GM12872 (cell line): ENCODE results near the gene ZFP36L1.

Experiments used
- TF ChIP-seq, protein P1 (sequence below): IDR thresholded peaks from 3 replicates; pipeline ENCODE4 v1.5.1; 2011; ENCODE audit warnings: low read depth, mild to moderate bottlenecking, low read length, moderate library complexity; ENCODE audit not compliant: insufficient read depth

Gene ZFP36L1, protein sequence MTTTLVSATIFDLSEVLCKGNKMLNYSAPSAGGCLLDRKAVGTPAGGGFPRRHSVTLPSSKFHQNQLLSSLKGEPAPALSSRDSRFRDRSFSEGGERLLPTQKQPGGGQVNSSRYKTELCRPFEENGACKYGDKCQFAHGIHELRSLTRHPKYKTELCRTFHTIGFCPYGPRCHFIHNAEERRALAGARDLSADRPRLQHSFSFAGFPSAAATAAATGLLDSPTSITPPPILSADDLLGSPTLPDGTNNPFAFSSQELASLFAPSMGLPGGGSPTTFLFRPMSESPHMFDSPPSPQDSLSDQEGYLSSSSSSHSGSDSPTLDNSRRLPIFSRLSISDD

DNA sequence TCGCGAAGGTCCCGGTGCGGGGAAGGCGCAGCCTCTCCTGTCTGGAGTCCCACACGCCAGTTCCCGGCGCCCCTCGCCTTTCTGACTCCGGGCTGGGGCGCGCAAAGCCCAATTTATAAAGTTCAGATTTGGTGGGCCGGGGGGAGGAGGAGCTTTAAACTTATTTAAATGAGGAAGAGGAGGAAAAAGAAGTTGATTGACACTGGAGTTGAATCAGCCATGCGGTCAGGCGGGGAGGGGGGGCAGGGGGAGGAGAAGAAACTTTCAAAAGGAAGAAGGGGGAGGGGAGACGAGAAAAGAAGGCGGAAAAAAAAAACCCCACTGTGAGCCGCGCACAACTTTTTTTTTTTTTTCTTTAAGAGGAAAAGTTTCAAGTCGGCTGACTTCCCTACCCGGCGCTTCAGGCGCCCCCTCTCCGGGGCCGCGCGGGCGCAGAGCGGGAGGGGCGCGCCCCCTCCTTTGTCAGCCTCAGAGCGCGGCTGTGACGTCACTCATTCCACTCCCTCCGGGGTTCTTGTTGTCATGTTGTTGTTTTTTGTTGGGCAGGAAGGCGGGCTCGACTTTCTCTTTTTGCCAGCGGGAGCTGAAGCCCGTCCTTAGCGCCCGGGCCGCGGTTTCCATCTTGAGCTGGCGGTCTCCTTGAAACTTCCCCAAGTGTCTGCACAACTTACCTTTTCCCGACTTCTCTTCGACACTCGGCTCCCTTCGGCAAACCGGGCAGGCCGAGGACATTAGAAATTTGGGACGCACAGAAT is at the start of gene ZFP36L1:
TSS of gene ZFP36L1 (minus strand) at position 89 of the 755 bp plus-strand sequence. CDS start 129 bp downstream, outside the sequence.
- TF ChIP-seq, protein P1, sequence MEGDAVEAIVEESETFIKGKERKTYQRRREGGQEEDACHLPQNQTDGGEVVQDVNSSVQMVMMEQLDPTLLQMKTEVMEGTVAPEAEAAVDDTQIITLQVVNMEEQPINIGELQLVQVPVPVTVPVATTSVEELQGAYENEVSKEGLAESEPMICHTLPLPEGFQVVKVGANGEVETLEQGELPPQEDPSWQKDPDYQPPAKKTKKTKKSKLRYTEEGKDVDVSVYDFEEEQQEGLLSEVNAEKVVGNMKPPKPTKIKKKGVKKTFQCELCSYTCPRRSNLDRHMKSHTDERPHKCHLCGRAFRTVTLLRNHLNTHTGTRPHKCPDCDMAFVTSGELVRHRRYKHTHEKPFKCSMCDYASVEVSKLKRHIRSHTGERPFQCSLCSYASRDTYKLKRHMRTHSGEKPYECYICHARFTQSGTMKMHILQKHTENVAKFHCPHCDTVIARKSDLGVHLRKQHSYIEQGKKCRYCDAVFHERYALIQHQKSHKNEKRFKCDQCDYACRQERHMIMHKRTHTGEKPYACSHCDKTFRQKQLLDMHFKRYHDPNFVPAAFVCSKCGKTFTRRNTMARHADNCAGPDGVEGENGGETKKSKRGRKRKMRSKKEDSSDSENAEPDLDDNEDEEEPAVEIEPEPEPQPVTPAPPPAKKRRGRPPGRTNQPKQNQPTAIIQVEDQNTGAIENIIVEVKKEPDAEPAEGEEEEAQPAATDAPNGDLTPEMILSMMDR = no peak

DNA sequence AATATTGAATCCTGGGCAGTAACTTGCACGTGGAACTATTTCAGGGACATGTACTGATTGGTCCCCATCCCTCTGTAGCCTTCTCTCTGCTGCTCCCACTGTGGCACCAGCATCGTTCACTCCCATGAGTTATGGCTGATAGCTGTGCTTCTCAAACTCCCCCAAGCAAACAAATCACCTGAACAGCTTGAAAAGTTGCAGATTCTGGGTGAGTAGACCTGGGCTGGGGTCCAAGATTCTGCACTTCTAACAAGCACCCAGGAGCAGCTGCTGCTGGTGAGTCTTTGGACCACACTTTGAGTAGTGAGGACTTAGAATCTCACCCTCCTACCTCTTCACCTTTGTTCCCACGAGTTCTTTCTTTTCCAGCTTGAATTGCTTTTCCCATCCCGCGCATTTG is 49.4 kb upstream of the ZFP36L1 start:
- TF ChIP-seq, protein P1 = no peak

DNA sequence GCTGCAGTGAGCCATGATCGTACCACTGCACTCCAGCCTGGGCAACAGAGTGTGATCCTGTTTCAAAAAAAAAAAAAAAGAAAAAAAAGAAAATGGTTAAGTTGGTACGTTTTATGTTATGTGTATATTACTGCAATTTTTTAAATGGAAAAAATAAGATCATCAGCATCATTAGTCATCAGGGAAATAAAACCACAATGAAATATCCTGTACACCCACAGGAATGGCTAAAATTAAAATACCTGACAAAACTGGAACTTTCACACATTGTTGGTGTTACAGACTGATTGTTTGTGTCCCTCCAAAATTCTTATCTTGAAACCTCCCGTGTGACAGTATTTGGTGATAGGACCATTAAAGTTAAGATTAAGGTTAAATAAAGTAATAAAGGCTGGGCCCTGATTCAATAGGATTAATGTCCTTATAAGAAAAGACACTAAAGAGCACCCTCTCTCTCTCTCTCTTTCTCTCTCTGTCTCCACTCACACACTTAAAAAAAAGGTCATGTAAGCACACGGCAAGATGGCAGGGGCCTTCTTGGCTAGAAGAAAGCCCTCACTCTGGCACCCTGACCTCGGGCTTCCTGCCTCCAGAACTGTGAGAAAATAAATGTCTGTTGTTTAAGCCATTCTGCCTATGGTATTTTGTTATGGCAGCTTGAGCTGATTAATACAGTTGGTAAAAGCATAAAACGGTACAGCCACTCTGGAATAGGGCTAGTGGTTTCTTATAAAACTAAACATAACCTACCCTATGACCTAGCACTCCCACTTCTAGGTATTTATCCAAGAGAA is 48.3 kb upstream of the ZFP36L1 start:
- TF ChIP-seq, protein P1 = no peak

DNA sequence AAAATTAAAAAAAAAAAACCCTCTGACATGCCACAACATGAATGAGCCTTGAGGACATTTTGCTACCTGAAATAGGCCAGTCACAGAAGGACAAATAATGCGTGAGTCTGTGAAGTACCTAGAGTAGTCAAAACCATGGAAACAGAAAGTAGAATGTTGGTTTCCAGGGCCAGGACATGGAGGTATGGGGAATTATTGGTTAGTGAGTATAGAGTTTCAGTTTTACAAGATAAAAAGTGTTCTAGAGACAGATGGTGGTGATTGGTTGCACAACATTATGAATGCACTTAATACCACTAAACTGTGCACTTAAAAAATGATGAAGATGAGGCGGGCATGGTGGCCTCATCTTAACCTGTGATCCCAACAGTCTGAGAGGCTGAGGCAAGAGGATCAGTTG is 47.6 kb upstream of the ZFP36L1 start:
- TF ChIP-seq, protein P1 = no peak

DNA sequence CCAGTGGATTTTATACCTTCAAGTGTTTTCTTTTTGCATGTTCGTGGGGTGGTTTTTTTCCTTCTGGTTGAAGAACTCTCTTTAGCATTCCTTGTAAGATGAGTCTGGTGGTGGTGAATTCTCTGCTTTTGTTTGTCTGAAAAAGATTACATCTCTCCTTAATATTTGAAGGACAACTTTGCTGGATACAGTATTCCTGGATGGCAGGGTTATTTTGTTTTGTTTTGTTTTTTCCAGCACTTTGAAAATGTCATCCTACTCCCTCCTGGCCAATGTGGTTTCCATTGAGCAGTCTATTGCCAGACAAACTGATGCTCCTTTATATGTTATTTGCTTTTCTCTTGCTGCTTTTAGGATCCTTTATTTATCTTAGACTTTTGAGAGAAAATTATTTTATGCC is 43.2 kb upstream of the ZFP36L1 start:
- TF ChIP-seq, protein P1 = no peak

DNA sequence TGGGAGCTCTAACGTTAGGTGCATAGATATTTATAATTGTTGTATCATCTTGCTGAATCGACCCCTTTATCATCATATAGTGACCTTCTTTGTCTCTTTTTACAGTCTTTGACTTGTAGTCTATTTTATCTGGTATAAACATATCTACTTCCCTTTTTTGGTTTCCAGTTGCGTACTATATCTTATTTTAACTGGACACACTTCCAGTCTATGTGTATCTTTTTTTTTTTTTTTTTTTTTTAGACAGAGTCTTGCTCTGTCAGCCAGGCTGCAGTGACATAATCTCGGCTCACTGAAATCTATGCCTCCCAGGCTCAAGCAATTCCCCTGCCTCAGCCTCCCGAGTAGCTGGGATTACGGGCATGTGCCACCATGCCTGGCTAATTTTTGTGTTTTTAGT is 41.9 kb upstream of the ZFP36L1 start:
- TF ChIP-seq, protein P1 = no peak

DNA sequence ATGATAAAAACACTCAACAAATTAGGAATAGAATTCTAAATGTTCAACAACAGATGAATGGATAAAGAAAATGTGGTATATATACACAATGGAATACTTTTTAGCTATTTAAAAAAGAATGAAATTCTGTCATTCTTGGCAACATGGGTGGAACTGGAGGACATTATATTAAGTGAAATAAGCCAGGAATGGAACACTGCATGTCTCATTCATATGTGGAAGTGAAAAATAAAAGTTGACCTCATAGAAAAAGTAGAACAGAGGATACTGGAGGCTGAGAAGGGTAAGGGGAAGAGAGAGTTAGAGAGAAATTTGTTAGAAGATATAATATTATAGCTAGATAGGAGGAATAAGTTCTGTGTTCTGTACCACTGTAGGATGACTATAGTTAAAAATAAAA is 35.8 kb upstream of the ZFP36L1 start:
- TF ChIP-seq, protein P1 = no peak
